IMR-90 (cell line): ENCODE data around the gene HOXC13. TPM values are rescaled to one million over a fixed set of nuclear protein-coding genes. Genes with fewer than 3 reads are reported as not detected.

Source experiments
- ATAC-seq: fragments of 200-7000 bp; cut with Tn5 transposase; 2 replicates; pipeline ENCODE4 v1.9.1; 2020; ENCODE audit warnings: low read depth, mild to moderate bottlenecking, moderate library complexity
- BruUV-seq: library from RNA; stranded (reverse); fragments of 400-500 nt; replicated peaks from 2 replicates; lab custom pipeline; 2021; lab: Mats Ljungman, UMichigan
- CTCF ChIA-PET: fragments of 300-600 bp; formaldehyde crosslinking; extraction: SDS; loops from one replicate; lab custom pipeline; 2021; ENCODE audit warnings: antibody characterized with exemption; lab: Yijun Ruan, JAX
- POLR2A ChIA-PET: fragments of 300-600 bp; sonication (Branson Sonifier 250); formaldehyde crosslinking; loops from one replicate; lab custom pipeline; 2022; ENCODE audit warnings: antibody characterized with exemption; ENCODE audit not compliant: unreplicated experiment; lab: Charles Lee
- DNase-seq: peaks from one replicate; pipeline ENCODE4 v3.0.0; 2013
- H2AFZ ChIP-seq: replicated peaks from 2 replicates; pipeline ENCODE3; 2013; ENCODE audit warnings: low read length, mild to moderate bottlenecking; ENCODE audit not compliant: poor library complexity
- H2AK5ac ChIP-seq: 2 replicates; pipeline ENCODE4 v1.6.1; 2013; ENCODE audit warnings: low read depth, low read length, inconsistent platforms
- H2AK9ac ChIP-seq: replicated peaks from 2 replicates; pipeline ENCODE3; 2013; ENCODE audit warnings: mild to moderate bottlenecking, low read depth, low read length, moderate library complexity; ENCODE audit not compliant: poor library complexity
- H2BK120ac ChIP-seq: 2 replicates; pipeline ENCODE4 v1.6.1; 2013; ENCODE audit warnings: low read depth, low read length, inconsistent platforms
- H2BK15ac ChIP-seq: 3 replicates; pipeline ENCODE4 v1.6.1; 2013; ENCODE audit warnings: low read depth, low read length, inconsistent platforms
- H2BK20ac ChIP-seq: 2 replicates; pipeline ENCODE4 v1.6.1; 2013; ENCODE audit warnings: low read depth, mild to moderate bottlenecking, inconsistent platforms, low read length, moderate library complexity
- H2BK5ac ChIP-seq: 2 replicates; pipeline ENCODE4 v1.6.1; 2013; ENCODE audit warnings: mild to moderate bottlenecking, low read depth, low read length, inconsistent platforms; ENCODE audit not compliant: poor library complexity, severe bottlenecking
- H3K14ac ChIP-seq: replicated peaks from 2 replicates; pipeline ENCODE4 v1.6.1; 2013; ENCODE audit warnings: low read depth, low read length, inconsistent platforms
- H3K18ac ChIP-seq: 2 replicates; pipeline ENCODE4 v1.6.1; 2013; ENCODE audit warnings: low read depth, low read length, control low read depth
- H3K23ac ChIP-seq: 2 replicates; pipeline ENCODE4 v1.6.1; 2013; ENCODE audit warnings: low read depth, low read length, inconsistent platforms
- H3K27ac ChIP-seq: 2 replicates; pipeline ENCODE4 v1.5.1; 2013; ENCODE audit warnings: mild to moderate bottlenecking, control low read depth, low read length; ENCODE audit not compliant: insufficient read depth
- H3K27me3 ChIP-seq: 2 replicates; pipeline ENCODE4 v1.6.1; 2013; ENCODE audit warnings: low read length; ENCODE audit not compliant: control insufficient read depth, insufficient read depth
- H3K36me3 ChIP-seq: 2 replicates; pipeline ENCODE4 v1.6.1; 2013; ENCODE audit warnings: low read length, mixed read lengths; ENCODE audit not compliant: control insufficient read depth, insufficient read depth
- H3K4ac ChIP-seq: 2 replicates; pipeline ENCODE4 v1.6.1; 2013; ENCODE audit warnings: low read depth, low read length, inconsistent platforms
- H3K4me1 ChIP-seq: 2 replicates; pipeline ENCODE4 v1.6.1; 2013; ENCODE audit warnings: low read length, mixed read lengths; ENCODE audit not compliant: control insufficient read depth, insufficient read depth
- H3K4me2 ChIP-seq: 2 replicates; pipeline ENCODE4 v1.6.1; 2013; ENCODE audit warnings: low read depth, mild to moderate bottlenecking, control low read depth, low read length, moderate library complexity
- H3K4me3 ChIP-seq: 2 replicates; pipeline ENCODE4 v1.5.1; 2013; ENCODE audit warnings: low read depth, mild to moderate bottlenecking, control low read depth, low read length, moderate library complexity; ENCODE audit not compliant: insufficient read depth
- H3K56ac ChIP-seq: 2 replicates; pipeline ENCODE4 v1.6.1; 2013; ENCODE audit warnings: low read length, inconsistent platforms; ENCODE audit not compliant: insufficient read depth; ENCODE audit errors: extremely low read depth
- H3K79me1 ChIP-seq, 2 experiments: 2 replicates each; pipeline ENCODE4 v1.6.1; 2013; ENCODE audit warnings: low read length in 2 of 2, inconsistent platforms in 1 of 2, low read depth in 1 of 2
- H3K9ac ChIP-seq: 2 replicates; pipeline ENCODE4 v1.6.1; 2013; ENCODE audit warnings: low read depth, low read length, control low read depth
- H3K9me1 ChIP-seq: 2 replicates; pipeline ENCODE4 v1.6.1; 2013; ENCODE audit warnings: low read length, inconsistent platforms; ENCODE audit not compliant: insufficient read depth
- H3K9me3 ChIP-seq: 2 replicates; pipeline ENCODE4 v1.6.1; 2013; ENCODE audit warnings: low read length; ENCODE audit not compliant: control insufficient read depth, insufficient read depth
- H4K20me1 ChIP-seq: 2 replicates; pipeline ENCODE4 v1.6.1; 2013; ENCODE audit warnings: low read length, inconsistent platforms; ENCODE audit not compliant: insufficient read depth
- H4K5ac ChIP-seq: 2 replicates; pipeline ENCODE4 v1.6.1; 2013; ENCODE audit warnings: mild to moderate bottlenecking, low read depth, low read length, control low read depth
- H4K8ac ChIP-seq, 2 experiments: 2 replicates each; pipeline ENCODE4 v1.6.1; 2013; ENCODE audit warnings: low read depth in 2 of 2, low read length in 2 of 2, control low read depth in 1 of 2, inconsistent platforms in 1 of 2
- H4K91ac ChIP-seq: 2 replicates; pipeline ENCODE4 v1.6.1; 2013; ENCODE audit warnings: low read depth, low read length, inconsistent platforms; ENCODE audit not compliant: insufficient read depth
- BHLHE40 ChIP-seq: fragments of 150-350 bp; IDR thresholded peaks from 2 replicates; pipeline ENCODE4 v1.6.1; 2016; ENCODE audit warnings: mild to moderate bottlenecking, low read depth, low read length
- CEBPB ChIP-seq: IDR thresholded peaks from 2 replicates; pipeline ENCODE4 v1.6.1; 2012; ENCODE audit warnings: low read depth, low read length, improper control_type of control experiment
- CHD1 ChIP-seq: IDR thresholded peaks from 2 replicates; pipeline ENCODE4 v1.6.1; 2012; ENCODE audit warnings: low read depth, low read length, improper control_type of control experiment
- CTCF ChIP-seq: conservative IDR thresholded peaks from 2 replicates; pipeline ENCODE4 v1.5.1; 2012; ENCODE audit warnings: mild to moderate bottlenecking, low read depth, low read length, improper control_type of control experiment
- FOS ChIP-seq: fragments of 150-350 bp; IDR thresholded peaks from 2 replicates; pipeline ENCODE4 v1.6.1; 2016; ENCODE audit warnings: low read depth, low read length
- MAFK ChIP-seq: IDR thresholded peaks from 2 replicates; pipeline ENCODE4 v1.6.1; 2012; ENCODE audit warnings: low read depth, low read length, improper control_type of control experiment
- MAZ ChIP-seq: IDR thresholded peaks from 2 replicates; pipeline ENCODE4 v1.6.1; 2012; ENCODE audit warnings: low read depth, mild to moderate bottlenecking, low read length, improper control_type of control experiment, moderate library complexity, borderline replicate concordance
- NFE2L2 ChIP-seq: fragments of 150-350 bp; IDR thresholded peaks from 2 replicates; pipeline ENCODE4 v1.6.1; 2016; ENCODE audit warnings: low read depth, mild to moderate bottlenecking, low read length
- POLR2A ChIP-seq: IDR thresholded peaks from 2 replicates; pipeline ENCODE4 v1.6.1; 2012; ENCODE audit warnings: mild to moderate bottlenecking, low read depth, low read length
- RAD21 ChIP-seq: IDR thresholded peaks from 2 replicates; pipeline ENCODE4 v1.6.1; 2012; ENCODE audit warnings: low read length, improper control_type of control experiment
- RFX5 ChIP-seq: IDR thresholded peaks from 2 replicates; pipeline ENCODE4 v1.8.0; 2012; ENCODE audit warnings: low read depth, mild to moderate bottlenecking, low read length, moderate library complexity
- WGBS, 2 experiments: methylation state at CpG; one replicate each; pipeline versions ENCODE4 v1.1.5 to v1.1.7; 2013; ENCODE audit warnings: missing lambda C conversion rate in 2 of 2; ENCODE audit not compliant: insufficient read length in 1 of 2; ENCODE audit errors: extremely low coverage in 2 of 2; 5-methylcytosine and 5-hydroxymethylcytosine counted together
- dilution Hi-C: fragments of 300-500 bp; cut with HindIII; formaldehyde crosslinking; loops from one replicate; pipeline ENCODE4 v1.14.3; 2018; ENCODE audit warnings: low sequenced_read_pairs; ENCODE audit not compliant: unreplicated experiment
- in situ Hi-C: fragments of 300-500 bp; cut with MboI; formaldehyde crosslinking; loops from 3 replicates; pipeline ENCODE4 v1.14.3; 2019; ENCODE audit warnings: low sequenced_read_pairs, inconsistent platforms, mixed read lengths
- intact Hi-C: fragments of 100-400 bp; cut with micrococcal nuclease; formaldehyde crosslinking; loops from 2 replicates; pipeline ENCODE4 v1.10.0; 2022
- polyA plus RNA-seq, 3 experiments: library from polyadenylated mRNA; depleted of rRNA; stranded (reverse); fragments of >200 nt; gene quantifications; 2 replicates each; pipeline ENCODE4 v1.2.3, GENCODE V29; 2012; ENCODE audit warnings: low replicate concordance in 1 of 3
- total RNA-seq: library from RNA; depleted of rRNA; stranded (reverse); fragments of >200 nt; gene quantifications from 2 replicates; pipeline ENCODE4 v1.2.3, GENCODE V29; 2012
- TF ChIP-seq, protein P1 (sequence below): fragments of 150-350 bp; IDR thresholded peaks from 2 replicates; pipeline ENCODE4 v1.6.1; 2017; ENCODE audit warnings: mild to moderate bottlenecking, antibody characterized with exemption, low read length, low read depth

HOXC13 gene
- total and polyA plus RNA-seq, 2 of the 4 experiments (the other 2 are of a cell fraction), result not detected

- TF ChIP-seq MAZ, result no peak
These were observed 13.9 kb upstream of the HOXC13 start (continued) for GRCh38 chr12:53924521-53925405.

- ChIA-PET CTCF (no interaction called here), POLR2A (no interaction called here)
- TF ChIP-seq POLR2A, result no peak
- TF ChIP-seq MAZ, result no peak
- no peak for TF ChIP-seq CHD1
- TF ChIP-seq CTCF, result no peak
- TF ChIP-seq, protein P1, sequence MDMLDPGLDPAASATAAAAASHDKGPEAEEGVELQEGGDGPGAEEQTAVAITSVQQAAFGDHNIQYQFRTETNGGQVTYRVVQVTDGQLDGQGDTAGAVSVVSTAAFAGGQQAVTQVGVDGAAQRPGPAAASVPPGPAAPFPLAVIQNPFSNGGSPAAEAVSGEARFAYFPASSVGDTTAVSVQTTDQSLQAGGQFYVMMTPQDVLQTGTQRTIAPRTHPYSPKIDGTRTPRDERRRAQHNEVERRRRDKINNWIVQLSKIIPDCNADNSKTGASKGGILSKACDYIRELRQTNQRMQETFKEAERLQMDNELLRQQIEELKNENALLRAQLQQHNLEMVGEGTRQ, result no peak
- no peak for TF ChIP-seq BHLHE40
- TF ChIP-seq CEBPB, result no peak
- TF ChIP-seq RFX5, result no peak
- no peak for TF ChIP-seq NFE2L2
- no peak for TF ChIP-seq RAD21
- TF ChIP-seq FOS, result no peak
- TF ChIP-seq MAFK, result no peak
These were observed 11.2 kb upstream of the HOXC13 start for GRCh38 chr12:53927220-53928029.

More at GRCh38 chr12:53927220-53928029, 11.2 kb upstream of the HOXC13 start:
- no peaks in the 10 kb centered on the region for H3K9me1 ChIP-seq
- H3K79me1 ChIP-seq, result no peaks in the 10 kb centered on the region
- no peak overlapping the region for H3K23ac ChIP-seq
- H2AK5ac ChIP-seq, result no peak overlapping the region
- H4K20me1 ChIP-seq, result no peaks in the 10 kb centered on the region
- H4K91ac ChIP-seq, result no peak overlapping the region
- H3K18ac ChIP-seq, result no peak overlapping the region
- no peak overlapping the region for H3K14ac ChIP-seq
- ATAC-seq (no peak), DNase-seq (no peak)
- no peak overlapping the region for H3K56ac ChIP-seq
- H3K36me3 ChIP-seq, result no peaks in the 10 kb centered on the region
- no peak overlapping the region for H2AK9ac ChIP-seq
- H3K27me3 ChIP-seq, result peaks cover 78% of the 10 kb centered on the region
- dilution Hi-C loops, result no loop called here
- no peaks in the 10 kb centered on the region for H3K4me1 ChIP-seq
- no peak overlapping the region for H3K4me3 ChIP-seq
- H4K5ac ChIP-seq, result no peak overlapping the region
- H3K27ac ChIP-seq, result no peak overlapping the region
- H4K8ac ChIP-seq, result no peak overlapping the region
- no peak overlapping the region for H2BK20ac ChIP-seq
- in situ Hi-C loops, result no loop called here
- 2% methylated on average over 9 of the region's 45 CpGs; no CpG with 5 or more reads in 1 of the 2 experiments for WGBS, 2 experiments
- no peak overlapping the region for H2BK120ac ChIP-seq
- H3K9me3 ChIP-seq, result peaks cover 6% of the 10 kb centered on the region; the same call in 1 of the 2 replicates
- no peak overlapping the region for H2BK5ac ChIP-seq
- intact Hi-C loops, result no loop called here
- no peak overlapping the region for H3K4ac ChIP-seq
- H3K9ac ChIP-seq, result no peak overlapping the region
- no TSS peak for BruUV-seq
- peak overlapping the region; percentile 37 for H2AFZ ChIP-seq
- no peak overlapping the region for H3K4me2 ChIP-seq
- H2BK15ac ChIP-seq, result no peak overlapping the region
